GM21717 (cell line): Measurements from ENCODE around the gene SKIC2.
"Not testable (repeated sequence)": the region's sequence is repeated elsewhere in the genome, so short reads cannot be mapped to it uniquely, and the experiment has no call there.

Experiments
- ATAC-seq: cut with Tn5 transposase; IDR thresholded peaks from one replicate; pipeline ENCODE4 v1.9.1; 2021; ENCODE audit warnings: mild to moderate bottlenecking, moderate library complexity; ENCODE audit not compliant: unreplicated experiment

The SKIC2 gene

GRCh38 chr6:31968791-31969711 is 10.1 kb downstream of the SKIC2 start:
- ATAC-seq: no peak

- no peak for ATAC-seq
These were observed 11.0 kb downstream of the SKIC2 start for GRCh38 chr6:31969712-31970603.

GRCh38 chr6:31970604-31971271 is 11.8 kb downstream of the SKIC2 start:
- ATAC-seq: no peak

- ATAC-seq: no peak
These were observed 12.5 kb downstream of the SKIC2 start for GRCh38 chr6:31971279-31971992.

GRCh38 chr6:31971993-31972708 is 13.2 kb downstream of the SKIC2 start, which contains the start of gene DXO:
Gene DXO (minus strand): TSS chr6:31972138. CDS start chr6:31971675, 463 bp downstream.
- ATAC-seq: peak; percentile 74

GRCh38 chr6:31972709-31973350 is 13.9 kb downstream of the SKIC2 start:
- ATAC-seq: no peak

- not testable (repeated sequence) for ATAC-seq
These were observed 17.1 kb downstream of the SKIC2 start for GRCh38 chr6:31976065-31976464.

GRCh38 chr6:31977816-31978431 is 18.9 kb downstream of the SKIC2 start:
- ATAC-seq: no peak

- ATAC-seq: no peak
These were observed 19.9 kb downstream of the SKIC2 start for GRCh38 chr6:31978831-31979230.

GRCh38 chr6:31979238-31979898 is 20.4 kb downstream of the SKIC2 start:
- no peak for ATAC-seq

- ATAC-seq: not testable (repeated sequence)
These were observed 21.4 kb downstream of the SKIC2 start for GRCh38 chr6:31980195-31980876.

- not testable (repeated sequence) for ATAC-seq
These were observed 22.0 kb downstream of the SKIC2 start for GRCh38 chr6:31980998-31981397.

- not testable (repeated sequence) for ATAC-seq
These were observed 22.8 kb downstream of the SKIC2 start, which contains the start of gene C4A for GRCh38 chr6:31981744-31982143. Gene C4A (plus strand): TSS chr6:31982057. CDS start chr6:31982108, 51 bp downstream.

GRCh38 chr6:31989363-31989762 is 30.4 kb downstream of the SKIC2 start:
- ATAC-seq: not testable (repeated sequence)

GRCh38 chr6:31994421-31994820 is 35.4 kb downstream of the SKIC2 start:
- not testable (repeated sequence) for ATAC-seq

- ATAC-seq: not testable (repeated sequence)
These were observed 37.4 kb downstream of the SKIC2 start for GRCh38 chr6:31996385-31996784.

GRCh38 chr6:32002546-32003268 is 43.7 kb downstream of the SKIC2 start:
- ATAC-seq: not testable (repeated sequence)
